Amniotic stem cell (primary cell): Measurements from ENCODE around the gene LRSAM1.

Experiments used
- DNase-seq: peaks from one replicate; lab custom pipeline; 2025; lab: John Stamatoyannopoulos, UW

The LRSAM1 gene

DNA sequence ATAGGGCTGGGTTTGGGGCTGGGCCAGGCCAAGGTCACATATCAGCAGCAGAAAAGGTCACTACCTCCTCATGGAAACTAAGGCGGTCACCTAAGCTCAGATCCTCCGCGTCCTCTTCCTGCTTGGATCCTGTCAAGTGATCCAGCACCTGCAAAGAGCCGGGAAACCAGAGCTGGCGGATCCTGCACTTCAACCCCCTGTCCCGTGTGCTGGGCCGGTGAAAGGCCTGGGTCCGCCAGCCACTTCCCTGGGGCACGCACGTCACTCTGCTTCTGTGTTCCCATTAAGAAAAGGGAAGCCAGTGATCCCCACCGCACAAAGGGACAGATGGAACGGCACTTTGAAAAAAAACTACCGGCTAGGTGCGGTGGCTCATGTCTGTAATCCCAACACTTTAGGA, 99.4 kb downstream of the LRSAM1 start:
- DNase-seq, result no peak
